NCI-H2171 treated with DMSO at 0.1 percent for 48 hours (cell line): ENCODE measurements around the gene CFAP57.

Experiments
- DNase-seq: peaks from one replicate; lab custom pipeline; 2025; lab: John Stamatoyannopoulos, UW

Gene CFAP57

DNA sequence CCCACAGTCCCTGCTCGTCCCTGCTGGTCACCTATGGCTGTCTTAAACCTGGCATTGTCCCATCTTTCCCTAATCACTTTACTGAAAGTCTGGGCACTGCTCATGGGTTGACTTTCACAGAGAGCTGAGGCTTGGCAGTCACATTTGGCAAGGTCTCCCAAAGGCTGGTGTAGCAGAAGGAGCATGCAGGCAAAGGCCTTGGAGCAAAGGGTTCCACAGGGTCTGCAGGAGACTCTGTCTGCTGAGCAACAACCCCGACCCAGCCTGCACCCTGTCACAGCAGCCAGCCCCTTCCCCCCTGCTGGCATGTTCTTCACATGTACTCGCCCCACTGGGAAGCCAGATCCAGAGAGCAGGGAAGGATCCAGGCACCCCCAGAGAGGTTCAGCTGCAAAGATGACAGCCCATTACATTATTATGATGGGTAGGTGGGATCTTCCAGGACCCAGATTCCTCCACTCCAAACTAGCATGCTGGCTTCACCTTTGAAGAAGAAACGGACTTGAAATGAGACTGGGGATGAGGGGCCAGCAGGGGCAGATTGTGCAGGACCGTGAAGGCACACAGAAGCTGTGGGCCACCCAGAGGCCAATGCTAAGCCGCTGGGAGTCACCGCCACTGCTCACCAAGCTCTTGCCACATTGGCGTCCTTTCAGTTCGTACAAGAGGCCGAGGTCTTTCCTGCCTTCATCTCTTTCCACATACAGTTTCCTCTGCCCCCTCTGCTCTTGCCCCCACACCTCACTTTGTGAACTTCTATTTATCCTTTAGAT lies 83.5 kb downstream of the CFAP57 start:
- DNase-seq, result no peak

DNA sequence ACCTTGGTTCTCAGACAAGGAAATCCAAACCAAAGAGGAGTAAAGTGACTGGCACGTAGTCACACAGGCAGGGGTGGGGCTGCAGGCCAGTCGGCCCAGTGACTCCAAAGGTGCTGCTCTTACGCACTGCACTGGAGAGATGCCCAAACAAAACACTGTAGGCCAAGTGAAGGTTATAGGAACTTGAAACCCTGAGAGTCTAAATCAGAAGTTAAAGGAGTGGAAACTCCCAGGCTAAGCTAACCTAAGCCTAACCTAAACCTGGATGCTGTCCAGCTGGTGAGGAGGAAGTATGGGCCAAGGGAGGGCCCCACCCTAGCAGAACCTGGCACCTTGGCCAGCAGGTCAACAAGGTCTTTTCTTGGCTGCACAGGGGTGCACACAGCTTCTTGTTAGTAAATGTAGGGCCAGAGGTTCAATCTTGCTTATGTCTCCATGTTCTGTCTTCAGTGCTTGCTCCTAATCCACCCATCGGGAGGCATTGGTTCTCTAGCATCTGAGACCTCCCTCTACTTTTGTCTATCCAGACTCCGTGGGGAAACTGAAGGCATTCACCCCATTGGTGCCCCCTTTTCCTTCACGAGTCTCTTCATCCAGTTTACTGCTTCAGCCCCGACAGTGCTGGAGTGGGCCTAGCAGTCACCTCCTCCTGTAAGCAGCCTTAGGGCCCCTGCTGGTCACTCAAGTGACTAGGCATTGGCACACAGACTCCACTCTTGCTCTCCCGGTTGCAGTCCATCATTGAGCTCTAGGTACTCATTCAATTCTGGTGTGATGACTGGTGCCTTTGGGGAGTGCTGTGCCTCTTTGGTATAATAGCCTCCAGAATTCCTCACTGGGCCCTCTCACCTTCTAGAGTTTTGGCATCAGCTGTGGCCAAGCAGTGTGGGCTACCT lies 84.8 kb downstream of the CFAP57 start:
- no peak for DNase-seq

DNA sequence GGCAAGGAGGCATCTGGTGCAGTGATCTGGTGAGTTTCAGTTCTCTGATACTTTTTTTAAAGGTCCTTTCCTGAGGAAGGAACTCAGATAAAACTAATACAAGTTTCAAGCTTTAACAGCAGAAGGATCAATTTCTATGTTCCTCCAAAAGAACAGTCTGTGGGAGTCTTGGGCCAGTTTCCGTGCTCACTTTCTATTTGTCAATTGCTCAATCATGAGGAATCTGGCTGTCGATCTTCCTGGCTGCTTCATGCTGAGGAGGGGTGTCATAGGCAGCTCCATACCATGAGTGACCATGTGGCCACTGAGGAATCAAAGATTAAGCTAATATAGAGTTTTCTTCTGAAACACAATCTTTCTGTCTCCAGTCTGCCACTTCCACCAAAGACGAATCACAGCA lies 86.2 kb downstream of the CFAP57 start:
- no peak for DNase-seq

DNA sequence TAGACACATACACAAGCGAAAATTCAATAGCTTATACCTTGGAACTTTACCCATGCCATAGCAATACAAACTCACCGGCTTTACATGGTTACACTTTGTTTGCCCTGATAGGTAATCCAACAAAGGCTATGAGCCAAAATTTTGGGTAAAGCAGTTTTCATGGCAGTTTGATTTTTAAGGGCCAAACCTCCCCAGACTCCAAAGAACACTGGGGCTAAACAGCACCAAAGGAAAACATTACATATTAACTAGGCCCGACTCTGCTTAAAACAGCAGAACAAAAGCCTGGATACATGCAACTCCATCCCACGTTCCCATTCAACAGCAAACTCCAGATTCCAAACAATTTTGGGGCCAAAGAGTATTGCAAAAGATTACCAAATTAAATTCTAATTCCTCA lies 93.3 kb downstream of the CFAP57 start:
- DNase-seq, result no peak

DNA sequence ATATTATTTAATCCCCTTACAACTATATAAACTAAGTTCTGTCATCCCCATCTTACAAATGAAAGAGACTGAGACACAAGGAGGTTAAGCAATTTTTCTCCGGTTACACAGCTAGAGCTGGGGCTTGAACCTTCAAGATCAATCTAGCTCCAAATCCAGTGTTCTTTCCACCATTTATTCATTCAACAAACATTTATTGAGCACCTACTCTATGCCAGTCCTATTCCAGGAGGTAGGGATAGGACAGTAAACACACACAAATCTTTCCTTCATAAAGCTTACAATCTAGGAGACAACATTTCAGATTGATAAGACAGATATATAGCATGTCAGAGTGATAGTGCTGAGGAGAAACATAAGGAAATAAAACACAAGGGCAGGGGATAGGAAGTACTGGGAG lies 94.8 kb downstream of the CFAP57 start:
- no peak for DNase-seq

DNA sequence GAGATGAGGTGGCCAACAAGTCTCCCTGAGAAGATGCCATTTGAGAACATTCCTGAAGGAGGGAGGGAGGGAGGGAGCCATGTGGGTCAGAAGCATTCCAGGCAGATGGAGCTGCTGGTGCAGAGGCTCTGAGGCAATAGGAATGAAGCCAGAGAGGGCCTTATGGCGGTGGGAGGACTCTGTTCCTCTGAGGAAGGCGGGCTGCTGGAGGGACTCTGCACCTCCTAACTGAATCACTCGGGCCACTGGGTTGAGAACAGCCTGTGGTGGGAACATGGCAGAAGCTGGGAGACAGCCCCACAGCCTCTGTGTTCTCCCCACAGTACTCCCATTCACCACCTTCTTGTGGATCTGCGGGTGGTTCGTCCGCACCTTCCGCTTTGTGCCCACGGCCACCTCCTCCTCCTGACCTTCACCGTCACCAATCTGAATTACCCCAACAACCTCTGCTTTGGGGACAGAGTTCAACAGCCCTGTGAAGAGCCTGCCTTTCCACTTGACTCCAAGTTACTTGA lies 95.2 kb downstream of the CFAP57 start:
- no peak for DNase-seq

DNA sequence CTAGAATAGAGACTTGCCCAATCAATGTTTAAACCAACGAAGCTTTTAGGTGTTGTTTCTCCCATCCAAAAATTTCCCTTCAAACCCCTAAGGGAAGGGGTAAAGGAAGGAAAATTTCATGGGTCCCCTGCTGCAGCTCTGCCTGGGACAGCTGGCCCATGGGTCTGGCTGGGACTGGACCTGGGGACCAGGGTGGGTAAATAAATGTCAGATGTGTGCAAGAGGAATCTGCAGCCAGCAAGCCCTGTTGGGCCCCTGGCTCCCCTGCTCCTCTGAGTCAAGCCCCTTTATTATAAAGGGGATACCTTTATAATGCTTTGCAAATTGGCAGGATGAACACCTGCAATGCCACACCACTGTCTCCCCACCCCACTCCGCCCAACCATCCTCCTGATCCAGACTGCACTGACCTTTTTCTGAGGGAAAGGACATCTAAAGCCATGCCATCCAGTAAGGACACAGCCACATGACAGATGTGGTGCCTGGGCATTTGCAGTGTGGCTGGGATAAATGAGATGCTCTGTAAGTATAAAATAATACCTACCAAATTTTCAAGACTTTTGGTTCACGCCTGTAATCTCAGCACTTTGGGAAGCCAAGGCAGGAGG lies 95.8 kb downstream of the CFAP57 start:
- DNase-seq, result no peak

DNA sequence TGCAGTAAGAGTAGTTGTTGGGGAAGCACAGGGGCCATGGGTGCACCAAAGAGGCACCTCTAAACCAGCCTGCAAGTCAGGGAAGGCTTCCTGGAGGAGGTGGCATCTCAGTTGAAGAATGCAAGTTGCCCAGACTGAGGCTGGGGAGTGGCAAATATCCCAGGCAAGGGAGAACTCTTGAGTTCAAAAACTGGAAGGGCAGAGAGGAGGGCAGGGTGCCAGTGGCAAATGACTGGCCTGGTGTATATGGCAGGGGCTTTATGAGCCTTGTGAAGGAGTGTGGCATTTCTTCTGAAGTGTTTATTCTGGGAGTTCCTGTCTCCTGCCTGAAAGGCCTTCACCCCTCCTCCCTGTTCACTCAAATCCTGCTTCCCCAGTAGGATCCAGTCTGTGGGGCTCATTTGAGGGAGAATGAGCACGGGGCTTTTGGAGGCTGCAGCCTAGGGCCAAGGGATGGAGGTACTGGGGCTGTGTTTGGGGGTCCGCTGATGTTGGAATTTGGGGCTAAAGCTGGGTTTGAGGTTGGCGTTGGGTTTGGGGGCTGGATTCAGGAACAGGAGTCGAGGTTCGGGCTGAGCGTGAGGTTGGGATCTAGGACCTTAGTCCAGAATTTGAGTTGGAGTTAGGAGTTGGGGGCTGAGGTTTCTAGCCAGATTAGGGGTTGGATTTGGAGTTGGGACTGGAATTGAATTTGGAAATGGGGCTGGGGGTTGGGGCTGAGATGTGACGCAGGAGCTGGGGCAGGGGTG lies 97.7 kb downstream of the CFAP57 start, which contains the start of gene TMEM125:
TMEM125 (plus strand) TSS at position 357 of the 749 bp plus-strand sequence. CDS start 2,740 bp downstream, outside the sequence.
- DNase-seq, result no peak

DNA sequence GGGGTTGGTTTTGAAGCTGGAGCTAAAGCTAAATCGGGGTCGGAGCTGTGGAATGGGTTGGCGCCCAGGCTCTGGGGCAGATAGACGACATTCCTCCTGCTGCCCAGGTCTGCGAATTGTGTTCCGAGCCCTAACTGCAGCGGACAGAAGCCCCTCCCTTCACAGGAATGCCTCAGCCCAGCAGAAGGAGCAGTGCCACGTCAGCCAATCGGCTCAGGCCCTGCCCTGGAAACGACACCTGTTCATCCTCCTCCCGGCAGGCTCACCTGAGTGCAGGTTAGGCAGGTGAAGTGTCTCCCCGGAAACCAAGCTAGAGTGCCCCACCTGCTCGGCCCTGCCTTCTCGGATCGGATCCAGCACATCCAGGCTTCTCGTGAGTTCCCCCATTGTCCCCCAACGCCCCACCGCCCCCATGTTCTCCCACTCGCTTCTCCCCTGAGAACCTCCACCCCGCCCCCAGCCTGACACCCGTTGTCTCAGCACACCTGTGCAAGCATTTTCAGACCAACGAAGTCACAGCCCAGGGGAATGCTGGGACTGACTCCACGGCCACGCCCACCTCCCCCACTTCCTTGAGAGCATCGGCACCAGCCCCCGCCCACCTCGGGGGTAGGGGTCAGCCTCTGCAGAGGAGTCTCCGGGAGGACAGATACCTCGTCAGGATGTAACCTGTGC lies 98.4 kb downstream of the CFAP57 start:
- DNase-seq, result peak; percentile 71

DNA sequence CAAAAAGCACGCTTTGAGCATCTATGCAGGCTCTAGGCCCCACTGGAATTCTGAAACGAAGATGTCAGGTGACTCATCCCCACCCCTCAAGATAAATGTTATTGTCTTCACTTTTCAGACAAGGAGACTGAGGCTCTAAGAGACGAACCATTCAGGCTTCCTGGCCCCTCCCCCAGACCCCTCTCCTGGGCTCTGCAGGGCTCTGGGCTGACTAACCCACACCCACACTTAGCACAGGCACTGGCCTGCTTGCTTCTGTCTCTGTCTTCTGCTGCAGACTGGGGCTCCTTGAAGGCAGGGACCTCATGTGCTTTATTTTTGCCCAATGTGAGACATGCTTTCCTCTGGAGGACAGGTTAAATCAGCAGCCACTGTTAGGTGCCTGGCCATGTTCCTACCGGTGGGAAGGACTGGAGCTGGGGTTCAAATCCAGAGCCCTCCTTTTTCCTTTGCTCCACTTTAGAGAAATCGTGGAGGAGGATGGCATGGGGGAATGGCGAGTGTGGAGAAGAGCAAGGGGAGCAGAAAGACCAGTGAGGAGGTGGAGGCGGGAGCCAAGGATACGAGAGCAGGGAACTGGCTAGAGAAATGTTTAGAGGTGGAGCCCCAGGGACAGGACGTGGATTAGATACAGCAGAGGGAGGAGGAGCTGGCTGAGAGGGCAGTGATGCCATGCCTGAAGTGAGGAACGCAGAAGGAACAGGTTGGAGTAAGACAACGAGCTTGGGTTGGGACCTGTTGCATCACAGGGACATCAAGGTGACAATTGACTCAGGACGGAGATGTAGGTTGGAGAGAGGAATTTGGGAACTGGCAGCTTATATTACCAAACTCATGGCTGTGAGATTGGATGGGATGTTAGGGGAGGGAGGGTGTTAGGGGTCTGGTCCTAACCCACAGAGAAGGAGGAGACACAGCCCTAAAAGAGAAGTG lies 99.3 kb downstream of the CFAP57 start:
- DNase-seq, result no peak

DNA sequence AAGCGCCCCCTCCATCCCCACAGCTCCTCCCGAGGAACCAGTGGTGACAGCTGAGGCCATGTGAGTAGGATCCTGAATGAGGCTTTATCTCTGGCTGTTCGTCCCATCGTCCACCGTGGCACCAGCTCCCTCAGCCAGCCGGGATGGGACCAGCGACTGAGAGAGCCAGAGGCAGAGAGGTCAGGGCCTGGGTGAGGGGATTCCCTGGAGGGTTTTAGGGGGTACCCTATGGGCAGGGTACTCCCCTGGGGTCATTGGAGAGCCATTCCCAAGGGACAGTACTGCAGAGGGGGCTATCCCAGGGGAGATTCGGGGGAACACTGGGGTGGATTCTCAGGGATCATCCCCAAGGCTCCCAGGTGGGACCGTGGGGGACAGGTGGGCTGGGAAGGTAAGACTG lies 100.0 kb downstream of the CFAP57 start:
- no peak for DNase-seq

DNA sequence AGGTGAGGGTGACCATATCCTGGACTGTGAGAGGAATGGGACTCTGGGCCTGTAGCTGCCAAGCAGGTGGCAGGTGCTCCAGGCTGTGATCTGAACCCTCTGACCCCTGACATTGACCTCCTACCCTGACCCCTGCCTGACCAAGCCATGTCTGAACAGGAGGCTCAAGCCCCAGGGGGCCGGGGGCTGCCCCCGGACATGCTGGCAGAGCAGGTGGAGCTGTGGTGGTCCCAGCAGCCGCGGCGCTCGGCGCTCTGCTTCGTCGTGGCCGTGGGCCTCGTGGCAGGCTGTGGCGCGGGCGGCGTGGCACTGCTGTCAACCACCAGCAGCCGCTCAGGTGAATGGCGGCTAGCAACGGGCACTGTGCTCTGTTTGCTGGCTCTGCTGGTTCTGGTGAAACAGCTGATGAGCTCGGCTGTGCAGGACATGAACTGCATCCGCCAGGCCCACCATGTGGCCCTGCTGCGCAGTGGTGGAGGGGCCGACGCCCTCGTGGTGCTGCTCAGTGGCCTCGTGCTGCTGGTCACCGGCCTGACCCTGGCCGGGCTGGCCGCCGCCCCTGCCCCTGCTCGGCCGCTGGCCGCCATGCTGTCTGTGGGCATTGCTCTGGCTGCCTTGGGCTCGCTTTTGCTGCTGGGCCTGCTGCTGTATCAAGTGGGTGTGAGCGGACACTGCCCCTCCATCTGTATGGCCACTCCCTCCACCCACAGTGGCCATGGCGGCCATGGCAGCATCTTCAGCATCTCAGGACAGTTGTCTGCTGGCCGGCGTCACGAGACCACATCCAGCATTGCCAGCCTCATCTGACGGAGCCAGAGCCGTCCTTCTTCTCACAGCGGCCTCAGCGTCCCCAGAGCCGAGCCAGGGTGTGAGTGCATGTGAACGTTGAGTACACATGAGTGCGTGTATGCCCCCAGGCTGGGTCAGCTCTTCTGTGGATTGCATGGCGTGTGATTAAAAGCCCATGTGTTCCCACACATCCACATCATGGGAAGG lies 100.7 kb downstream of the CFAP57 start:
- no peak for DNase-seq

DNA sequence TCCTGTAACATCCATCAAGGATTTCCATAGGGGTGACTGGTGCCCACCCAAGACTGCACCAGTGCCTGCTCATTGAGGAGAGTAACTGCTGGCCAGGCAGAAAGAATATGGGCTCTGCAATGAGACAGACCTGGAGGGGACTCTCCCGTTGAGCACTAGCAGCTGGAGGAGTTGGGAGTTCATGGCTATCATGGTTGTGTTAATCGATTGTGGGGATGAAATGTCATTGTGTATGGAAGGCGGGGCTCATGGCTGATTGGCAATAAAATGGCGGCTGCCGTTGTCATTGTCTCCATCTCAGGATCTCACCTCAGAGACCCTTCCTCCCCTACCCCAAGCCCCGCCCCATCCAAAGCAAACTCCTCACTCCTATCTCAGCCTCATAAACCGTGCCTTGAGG lies 101.6 kb downstream of the CFAP57 start:
- DNase-seq, result no peak

DNA sequence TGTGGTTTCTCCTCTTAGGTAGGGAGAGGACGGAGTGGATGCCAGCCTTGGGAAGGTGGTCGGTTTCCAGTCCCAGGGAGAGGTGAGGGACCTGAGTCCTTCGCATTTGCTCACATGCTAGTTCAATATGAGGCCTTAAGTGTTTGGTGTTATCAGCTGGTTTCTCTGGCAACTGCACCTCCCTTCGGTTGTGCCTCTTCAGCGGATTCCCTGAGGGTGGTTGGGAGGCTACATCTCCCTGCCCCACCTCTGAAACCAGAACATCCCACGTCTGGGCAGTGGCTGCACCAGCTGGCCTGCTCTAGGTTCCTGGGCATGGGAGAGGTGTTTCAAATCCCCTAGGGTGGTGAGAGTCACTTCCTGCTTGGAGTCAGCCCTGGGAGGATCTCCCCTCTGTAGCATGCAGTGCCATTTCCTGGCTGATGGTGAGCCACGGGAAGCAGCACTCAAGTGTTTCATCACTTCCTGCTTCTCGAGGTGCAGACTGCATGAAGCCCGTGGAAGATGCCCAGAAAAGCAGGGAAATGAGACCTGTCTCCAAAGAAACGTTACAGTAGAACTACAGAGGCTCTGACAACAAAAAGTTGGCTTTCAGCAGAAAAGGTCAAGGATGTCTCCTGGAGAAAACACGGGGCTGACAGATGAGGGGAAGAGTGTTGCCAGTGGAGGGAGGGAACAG lies 102.1 kb downstream of the CFAP57 start:
- DNase-seq, result no peak

DNA sequence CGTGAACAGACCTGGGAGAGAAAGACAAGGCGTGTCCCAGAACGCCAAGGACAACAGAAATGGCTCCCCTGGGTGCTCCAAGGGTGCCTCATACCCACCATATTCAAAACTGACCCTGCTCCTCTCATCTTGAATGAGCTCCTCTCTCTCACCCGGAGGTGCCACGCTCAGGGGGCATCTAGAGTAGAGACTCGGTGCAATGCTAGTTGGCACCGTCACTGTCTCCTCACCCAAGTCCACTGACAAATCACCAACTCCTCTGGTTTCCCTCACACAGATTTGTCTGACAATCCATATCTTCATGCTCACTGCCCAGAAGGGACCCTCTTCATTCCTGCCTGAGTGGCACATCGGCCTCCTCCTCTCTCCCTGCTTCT lies 102.7 kb downstream of the CFAP57 start:
- DNase-seq, result no peak

DNA sequence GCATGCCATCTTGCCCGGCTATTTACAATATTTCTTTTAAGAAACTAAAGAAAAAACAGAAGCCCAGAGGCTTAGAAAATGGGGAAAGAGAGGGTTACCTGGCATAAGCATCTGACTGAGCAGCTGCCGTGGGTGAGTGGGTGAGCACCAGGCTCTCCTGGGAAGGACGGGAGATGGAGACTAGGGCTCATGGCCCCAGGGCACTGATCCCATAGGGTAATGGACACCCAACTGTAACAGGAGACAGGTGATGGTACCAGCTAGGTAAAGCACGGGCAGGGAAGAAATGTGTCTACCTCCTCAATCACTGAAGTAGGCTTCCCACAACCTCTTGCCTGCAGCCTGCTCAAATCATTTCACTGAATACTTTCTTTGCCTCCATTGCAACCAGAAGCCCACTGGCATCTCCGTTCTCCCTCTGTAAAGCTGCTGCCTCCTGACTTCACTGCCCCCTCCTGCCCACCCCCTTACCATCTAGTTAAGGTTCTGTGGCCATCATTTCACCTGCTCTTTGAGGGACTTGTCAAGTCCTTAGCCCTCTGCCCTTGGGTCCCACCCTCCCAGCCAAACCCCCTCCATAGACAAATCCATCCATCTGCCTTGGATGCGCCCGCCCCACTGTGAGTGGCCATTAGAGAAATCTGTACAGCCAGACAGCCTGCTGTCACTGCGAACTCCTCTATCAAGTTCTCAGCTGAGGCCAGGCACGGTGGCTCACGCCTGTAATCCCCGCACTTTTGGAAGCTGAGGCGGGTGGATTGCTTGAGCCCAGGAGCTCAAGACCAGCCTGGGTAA lies 103.9 kb downstream of the CFAP57 start:
- DNase-seq, result no peak

DNA sequence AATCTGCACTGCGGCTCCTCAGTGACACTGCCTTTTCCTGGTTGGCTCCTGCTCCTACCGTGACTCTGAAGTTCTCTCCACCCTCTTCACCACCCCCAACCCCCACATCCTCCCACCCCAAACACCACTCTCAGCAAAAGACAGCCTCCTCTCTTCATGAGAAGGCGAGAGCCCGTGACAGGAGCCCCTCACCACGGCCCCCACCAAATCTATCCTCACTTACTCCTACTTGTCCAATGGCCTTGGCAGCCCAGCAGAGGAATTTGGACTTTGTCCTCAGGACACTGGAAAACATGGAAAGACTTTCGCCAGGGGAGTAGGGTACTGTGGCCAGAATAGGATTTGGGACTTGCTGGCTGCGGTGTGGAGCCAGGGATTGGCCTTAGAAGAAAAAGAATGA lies 104.5 kb downstream of the CFAP57 start:
- no peak for DNase-seq
